Ovary (tissue), 1 donor: ENCODE data around the gene AQP4.

Experiments used
- EP300 ChIP-seq: sonication (generic); formaldehyde crosslinking; IDR thresholded peaks from one replicate; pipeline ENCODE4 v1.6.1; 2017; ENCODE audit warnings: antibody characterized with exemption
- POLR2A ChIP-seq: fragments of 450-650 bp; IDR thresholded peaks from one replicate; pipeline ENCODE4 v1.6.1; 2017; ENCODE audit warnings: antibody characterized with exemption, mild to moderate bottlenecking, moderate library complexity

- TF ChIP-seq EP300: no peak
- TF ChIP-seq POLR2A: no peak
Observed at GRCh38 chr18:26812462-26812861, 53.0 kb downstream of the AQP4 start.
